WTC11 (cell line): Measurements from ENCODE around the gene MECP2. TPM values are rescaled to one million over a fixed set of nuclear protein-coding genes. Genes with fewer than 3 reads are reported as not detected.

Source experiments
- ATAC-seq: fragments of 200-7000 bp; cut with Tn5 transposase; 2 replicates; pipeline ENCODE4 v1.10.0; 2021; ENCODE audit warnings: mild to moderate bottlenecking, moderate library complexity
- CTCF ChIA-PET: fragments of 300-600 bp; sonication (Branson Sonifier 250); formaldehyde crosslinking; loops from one replicate; lab custom pipeline; 2021; ENCODE audit warnings: antibody characterized with exemption; lab: Charles Lee
- POLR2A ChIA-PET: fragments of 350-600 bp; sonication (Branson Sonifier 250); formaldehyde crosslinking; loops from one replicate; lab custom pipeline; 2021; ENCODE audit warnings: antibody characterized with exemption; lab: Charles Lee
- DNase-seq: peaks from one replicate; pipeline ENCODE4 v3.0.0; 2021; ENCODE audit warnings: low spot score
- H3K27ac Mint-ChIP-seq: 2 replicates; pipeline ENCODE4 v1.8.0; 2021; ENCODE audit warnings: mixed read lengths
- H3K27me3 Mint-ChIP-seq: 2 replicates; pipeline ENCODE4 v1.8.0; 2021; ENCODE audit warnings: low read depth, mild to moderate bottlenecking, moderate library complexity, mixed read lengths
- H3K36me3 Mint-ChIP-seq: 2 replicates; pipeline ENCODE4 v1.8.0; 2021; ENCODE audit warnings: mixed read lengths
- H3K4me1 Mint-ChIP-seq: 2 replicates; pipeline ENCODE4 v1.8.0; 2022; ENCODE audit warnings: mixed read lengths
- H3K4me3 Mint-ChIP-seq: 2 replicates; pipeline ENCODE4 v1.8.0; 2021; ENCODE audit warnings: mild to moderate bottlenecking, moderate library complexity, mixed read lengths
- H3K9me3 Mint-ChIP-seq: 2 replicates; pipeline ENCODE4 v1.8.0; 2021; ENCODE audit warnings: mixed read lengths
- CREM ChIP-seq: sonication (generic); formaldehyde crosslinking; IDR thresholded peaks from 2 replicates; pipeline ENCODE4 v1.8.1; 2022; ENCODE audit warnings: mild to moderate bottlenecking, missing genetic modification reagents, moderate library complexity
- ESRRA ChIP-seq: sonication (generic); formaldehyde crosslinking; IDR thresholded peaks from 2 replicates; pipeline ENCODE4 v1.8.1; 2022; ENCODE audit warnings: mild to moderate bottlenecking, missing genetic modification reagents, borderline replicate concordance
- FOXP1 ChIP-seq: sonication (generic); formaldehyde crosslinking; IDR thresholded peaks from 2 replicates; pipeline ENCODE4 v1.8.0; 2022; ENCODE audit warnings: missing genetic modification reagents, mild to moderate bottlenecking, moderate library complexity, borderline replicate concordance
- GABPB1 ChIP-seq: sonication (generic); formaldehyde crosslinking; IDR thresholded peaks from 2 replicates; pipeline ENCODE4 v1.8.1; 2023; ENCODE audit warnings: mild to moderate bottlenecking, missing genetic modification reagents
- GTF2I ChIP-seq: fragments of 250-450 bp; sonication (Bioruptor Pico); conservative IDR thresholded peaks from 2 replicates; pipeline ENCODE4 v1.4.0; 2021; ENCODE audit warnings: mild to moderate bottlenecking
- NFATC4 ChIP-seq: fragments of 250-450 bp; sonication (Bioruptor Pico); IDR thresholded peaks from 2 replicates; pipeline ENCODE4 v1.9.0; 2021; ENCODE audit warnings: mild to moderate bottlenecking
- SMAD4 ChIP-seq: sonication (generic); formaldehyde crosslinking; IDR thresholded peaks from 2 replicates; pipeline ENCODE4 v1.8.0; 2022; ENCODE audit warnings: mild to moderate bottlenecking, missing genetic modification reagents
- TEAD4 ChIP-seq: sonication (generic); formaldehyde crosslinking; IDR thresholded peaks from 2 replicates; pipeline ENCODE4 v1.8.0; 2022; ENCODE audit warnings: mild to moderate bottlenecking, missing genetic modification reagents
- ZBTB21 ChIP-seq: sonication (generic); formaldehyde crosslinking; IDR thresholded peaks from 2 replicates; pipeline ENCODE4 v1.8.1; 2023; ENCODE audit warnings: mild to moderate bottlenecking, missing genetic modification reagents, borderline replicate concordance
- ZNF121 ChIP-seq: sonication (generic); formaldehyde crosslinking; IDR thresholded peaks from 2 replicates; pipeline ENCODE4 v1.8.0; 2023; ENCODE audit warnings: missing genetic modification reagents
- ZNF317 ChIP-seq: sonication (generic); formaldehyde crosslinking; IDR thresholded peaks from 2 replicates; pipeline ENCODE4 v1.8.1; 2023; ENCODE audit warnings: low read depth, mild to moderate bottlenecking, moderate library complexity, missing genetic modification reagents, borderline replicate concordance
- ZNF423 ChIP-seq: fragments of 250-450 bp; sonication (Bioruptor Pico); IDR thresholded peaks from 2 replicates; pipeline ENCODE4 v2.1.2; 2022; ENCODE audit warnings: mild to moderate bottlenecking, moderate library complexity
- total RNA-seq: library from RNA; stranded (reverse); gene quantifications from 3 replicates; pipeline ENCODE4 v1.2.3, GENCODE V29; 2021
- TF ChIP-seq, protein P1 (sequence below): sonication (generic); formaldehyde crosslinking; IDR thresholded peaks from 2 replicates; pipeline ENCODE4 v1.8.0; 2023; ENCODE audit warnings: missing genetic modification reagents, mild to moderate bottlenecking, borderline replicate concordance
- TF ChIP-seq, protein P2 (sequence below): sonication (generic); formaldehyde crosslinking; IDR thresholded peaks from 2 replicates; pipeline ENCODE4 v1.8.1; 2022; ENCODE audit warnings: mild to moderate bottlenecking, missing genetic modification reagents, moderate library complexity, borderline replicate concordance
- TF ChIP-seq, protein P3 (sequence below): fragments of 200-600 bp; IDR thresholded peaks from 2 replicates; pipeline ENCODE4 v1.8.0; 2022; ENCODE audit warnings: antibody characterized with exemption
- TF ChIP-seq, protein P4 (sequence below): fragments of 250-450 bp; sonication (Bioruptor Pico); IDR thresholded peaks from 2 replicates; pipeline ENCODE4 v1.9.0; 2021; ENCODE audit warnings: moderate library complexity, mild to moderate bottlenecking, inconsistent platforms, borderline replicate concordance
- TF ChIP-seq, protein P5 (sequence below): fragments of 250-450 bp; sonication (Bioruptor Pico); IDR thresholded peaks from 2 replicates; pipeline ENCODE4 v1.9.0; 2021; ENCODE audit warnings: mild to moderate bottlenecking
- TF ChIP-seq, protein P6 (sequence below): sonication (generic); formaldehyde crosslinking; IDR thresholded peaks from 2 replicates; pipeline ENCODE4 v1.8.1; 2022; ENCODE audit warnings: low read depth, missing genetic modification reagents, borderline replicate concordance
- TF ChIP-seq, protein P7 (sequence below): sonication (generic); formaldehyde crosslinking; IDR thresholded peaks from 2 replicates; pipeline ENCODE4 v1.8.0; 2022; ENCODE audit warnings: missing genetic modification reagents
- TF ChIP-seq, protein P8 (sequence below): fragments of 250-450 bp; sonication (Bioruptor Pico); IDR thresholded peaks from 2 replicates; pipeline ENCODE4 v1.9.0; 2021; ENCODE audit warnings: mild to moderate bottlenecking, borderline replicate concordance

MECP2 gene
- total RNA-seq, 1 experiment from 2014 or later: 28.7 TPM

DNA sequence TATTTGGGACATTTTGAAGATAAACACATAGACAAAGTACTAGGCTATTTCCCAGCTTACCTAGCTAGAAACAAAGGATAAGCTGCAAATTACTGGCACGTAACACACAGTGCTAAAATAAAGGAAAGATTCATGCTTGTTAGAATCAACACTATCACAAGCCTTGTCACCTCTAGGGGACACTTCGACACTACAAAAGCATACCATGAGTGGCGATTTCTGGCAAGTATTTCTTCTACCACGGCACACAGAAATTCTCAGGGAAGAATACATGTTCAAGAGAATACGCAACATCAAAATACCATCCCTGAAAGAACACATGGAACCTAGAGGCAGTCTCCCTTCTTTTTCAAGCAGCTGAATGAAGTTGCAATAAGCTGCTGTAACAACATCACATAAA lies 5.1 kb downstream of the MECP2 start:
- ChIA-PET CTCF (interaction anchor here (1.3 to 2.0 kb wide), 2 partner anchors 45 to 79 kb away, joined by 3 to 8 read pairs; no protein-coding TSS in a partner anchor), POLR2A (no interaction called here)
- Mint-ChIP-seq H3K4me3 (no peak overlapping the region), H3K4me1 (peaks cover 55% of the 10 kb centered on the region), H3K36me3 (peaks cover 10% of the 10 kb centered on the region), H3K9me3 (no peaks in the 10 kb centered on the region)
- DNase-seq: no peak
- TF ChIP-seq, protein P1, sequence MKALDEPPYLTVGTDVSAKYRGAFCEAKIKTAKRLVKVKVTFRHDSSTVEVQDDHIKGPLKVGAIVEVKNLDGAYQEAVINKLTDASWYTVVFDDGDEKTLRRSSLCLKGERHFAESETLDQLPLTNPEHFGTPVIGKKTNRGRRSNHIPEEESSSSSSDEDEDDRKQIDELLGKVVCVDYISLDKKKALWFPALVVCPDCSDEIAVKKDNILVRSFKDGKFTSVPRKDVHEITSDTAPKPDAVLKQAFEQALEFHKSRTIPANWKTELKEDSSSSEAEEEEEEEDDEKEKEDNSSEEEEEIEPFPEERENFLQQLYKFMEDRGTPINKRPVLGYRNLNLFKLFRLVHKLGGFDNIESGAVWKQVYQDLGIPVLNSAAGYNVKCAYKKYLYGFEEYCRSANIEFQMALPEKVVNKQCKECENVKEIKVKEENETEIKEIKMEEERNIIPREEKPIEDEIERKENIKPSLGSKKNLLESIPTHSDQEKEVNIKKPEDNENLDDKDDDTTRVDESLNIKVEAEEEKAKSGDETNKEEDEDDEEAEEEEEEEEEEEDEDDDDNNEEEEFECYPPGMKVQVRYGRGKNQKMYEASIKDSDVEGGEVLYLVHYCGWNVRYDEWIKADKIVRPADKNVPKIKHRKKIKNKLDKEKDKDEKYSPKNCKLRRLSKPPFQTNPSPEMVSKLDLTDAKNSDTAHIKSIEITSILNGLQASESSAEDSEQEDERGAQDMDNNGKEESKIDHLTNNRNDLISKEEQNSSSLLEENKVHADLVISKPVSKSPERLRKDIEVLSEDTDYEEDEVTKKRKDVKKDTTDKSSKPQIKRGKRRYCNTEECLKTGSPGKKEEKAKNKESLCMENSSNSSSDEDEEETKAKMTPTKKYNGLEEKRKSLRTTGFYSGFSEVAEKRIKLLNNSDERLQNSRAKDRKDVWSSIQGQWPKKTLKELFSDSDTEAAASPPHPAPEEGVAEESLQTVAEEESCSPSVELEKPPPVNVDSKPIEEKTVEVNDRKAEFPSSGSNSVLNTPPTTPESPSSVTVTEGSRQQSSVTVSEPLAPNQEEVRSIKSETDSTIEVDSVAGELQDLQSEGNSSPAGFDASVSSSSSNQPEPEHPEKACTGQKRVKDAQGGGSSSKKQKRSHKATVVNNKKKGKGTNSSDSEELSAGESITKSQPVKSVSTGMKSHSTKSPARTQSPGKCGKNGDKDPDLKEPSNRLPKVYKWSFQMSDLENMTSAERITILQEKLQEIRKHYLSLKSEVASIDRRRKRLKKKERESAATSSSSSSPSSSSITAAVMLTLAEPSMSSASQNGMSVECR (CRISPR knock-in tag): no peak
- no peak for TF ChIP-seq CREM (CRISPR knock-in tag)
- no peak for TF ChIP-seq ZNF317 (CRISPR knock-in tag)
- no peak for TF ChIP-seq GTF2I (CRISPR knock-in tag)
- TF ChIP-seq FOXP1: no peak
- TF ChIP-seq, protein P2, sequence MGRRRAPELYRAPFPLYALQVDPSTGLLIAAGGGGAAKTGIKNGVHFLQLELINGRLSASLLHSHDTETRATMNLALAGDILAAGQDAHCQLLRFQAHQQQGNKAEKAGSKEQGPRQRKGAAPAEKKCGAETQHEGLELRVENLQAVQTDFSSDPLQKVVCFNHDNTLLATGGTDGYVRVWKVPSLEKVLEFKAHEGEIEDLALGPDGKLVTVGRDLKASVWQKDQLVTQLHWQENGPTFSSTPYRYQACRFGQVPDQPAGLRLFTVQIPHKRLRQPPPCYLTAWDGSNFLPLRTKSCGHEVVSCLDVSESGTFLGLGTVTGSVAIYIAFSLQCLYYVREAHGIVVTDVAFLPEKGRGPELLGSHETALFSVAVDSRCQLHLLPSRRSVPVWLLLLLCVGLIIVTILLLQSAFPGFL: no peak
- TF ChIP-seq, protein P3, sequence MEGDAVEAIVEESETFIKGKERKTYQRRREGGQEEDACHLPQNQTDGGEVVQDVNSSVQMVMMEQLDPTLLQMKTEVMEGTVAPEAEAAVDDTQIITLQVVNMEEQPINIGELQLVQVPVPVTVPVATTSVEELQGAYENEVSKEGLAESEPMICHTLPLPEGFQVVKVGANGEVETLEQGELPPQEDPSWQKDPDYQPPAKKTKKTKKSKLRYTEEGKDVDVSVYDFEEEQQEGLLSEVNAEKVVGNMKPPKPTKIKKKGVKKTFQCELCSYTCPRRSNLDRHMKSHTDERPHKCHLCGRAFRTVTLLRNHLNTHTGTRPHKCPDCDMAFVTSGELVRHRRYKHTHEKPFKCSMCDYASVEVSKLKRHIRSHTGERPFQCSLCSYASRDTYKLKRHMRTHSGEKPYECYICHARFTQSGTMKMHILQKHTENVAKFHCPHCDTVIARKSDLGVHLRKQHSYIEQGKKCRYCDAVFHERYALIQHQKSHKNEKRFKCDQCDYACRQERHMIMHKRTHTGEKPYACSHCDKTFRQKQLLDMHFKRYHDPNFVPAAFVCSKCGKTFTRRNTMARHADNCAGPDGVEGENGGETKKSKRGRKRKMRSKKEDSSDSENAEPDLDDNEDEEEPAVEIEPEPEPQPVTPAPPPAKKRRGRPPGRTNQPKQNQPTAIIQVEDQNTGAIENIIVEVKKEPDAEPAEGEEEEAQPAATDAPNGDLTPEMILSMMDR: no peak
- no peak for TF ChIP-seq ZNF121
- TF ChIP-seq, protein P4, sequence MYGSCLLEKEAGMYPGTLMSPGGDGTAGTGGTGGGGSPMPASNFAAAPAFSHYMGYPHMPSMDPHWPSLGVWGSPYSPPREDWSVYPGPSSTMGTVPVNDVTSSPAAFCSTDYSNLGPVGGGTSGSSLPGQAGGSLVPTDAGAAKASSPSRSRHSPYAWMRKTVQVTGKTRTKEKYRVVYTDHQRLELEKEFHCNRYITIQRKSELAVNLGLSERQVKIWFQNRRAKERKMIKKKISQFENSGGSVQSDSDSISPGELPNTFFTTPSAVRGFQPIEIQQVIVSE: no peak
- TF ChIP-seq ZBTB21: no peak
- TF ChIP-seq, protein P5, sequence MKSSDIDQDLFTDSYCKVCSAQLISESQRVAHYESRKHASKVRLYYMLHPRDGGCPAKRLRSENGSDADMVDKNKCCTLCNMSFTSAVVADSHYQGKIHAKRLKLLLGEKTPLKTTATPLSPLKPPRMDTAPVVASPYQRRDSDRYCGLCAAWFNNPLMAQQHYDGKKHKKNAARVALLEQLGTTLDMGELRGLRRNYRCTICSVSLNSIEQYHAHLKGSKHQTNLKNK: no peak
- no peak for TF ChIP-seq GABPB1 (CRISPR knock-in tag)
- TF ChIP-seq NFATC4 (CRISPR knock-in tag): no peak
- TF ChIP-seq SMAD4 (CRISPR knock-in tag): no peak
- TF ChIP-seq, protein P6, sequence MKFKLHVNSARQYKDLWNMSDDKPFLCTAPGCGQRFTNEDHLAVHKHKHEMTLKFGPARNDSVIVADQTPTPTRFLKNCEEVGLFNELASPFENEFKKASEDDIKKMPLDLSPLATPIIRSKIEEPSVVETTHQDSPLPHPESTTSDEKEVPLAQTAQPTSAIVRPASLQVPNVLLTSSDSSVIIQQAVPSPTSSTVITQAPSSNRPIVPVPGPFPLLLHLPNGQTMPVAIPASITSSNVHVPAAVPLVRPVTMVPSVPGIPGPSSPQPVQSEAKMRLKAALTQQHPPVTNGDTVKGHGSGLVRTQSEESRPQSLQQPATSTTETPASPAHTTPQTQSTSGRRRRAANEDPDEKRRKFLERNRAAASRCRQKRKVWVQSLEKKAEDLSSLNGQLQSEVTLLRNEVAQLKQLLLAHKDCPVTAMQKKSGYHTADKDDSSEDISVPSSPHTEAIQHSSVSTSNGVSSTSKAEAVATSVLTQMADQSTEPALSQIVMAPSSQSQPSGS (CRISPR knock-in tag): no peak
- TF ChIP-seq, protein P7, sequence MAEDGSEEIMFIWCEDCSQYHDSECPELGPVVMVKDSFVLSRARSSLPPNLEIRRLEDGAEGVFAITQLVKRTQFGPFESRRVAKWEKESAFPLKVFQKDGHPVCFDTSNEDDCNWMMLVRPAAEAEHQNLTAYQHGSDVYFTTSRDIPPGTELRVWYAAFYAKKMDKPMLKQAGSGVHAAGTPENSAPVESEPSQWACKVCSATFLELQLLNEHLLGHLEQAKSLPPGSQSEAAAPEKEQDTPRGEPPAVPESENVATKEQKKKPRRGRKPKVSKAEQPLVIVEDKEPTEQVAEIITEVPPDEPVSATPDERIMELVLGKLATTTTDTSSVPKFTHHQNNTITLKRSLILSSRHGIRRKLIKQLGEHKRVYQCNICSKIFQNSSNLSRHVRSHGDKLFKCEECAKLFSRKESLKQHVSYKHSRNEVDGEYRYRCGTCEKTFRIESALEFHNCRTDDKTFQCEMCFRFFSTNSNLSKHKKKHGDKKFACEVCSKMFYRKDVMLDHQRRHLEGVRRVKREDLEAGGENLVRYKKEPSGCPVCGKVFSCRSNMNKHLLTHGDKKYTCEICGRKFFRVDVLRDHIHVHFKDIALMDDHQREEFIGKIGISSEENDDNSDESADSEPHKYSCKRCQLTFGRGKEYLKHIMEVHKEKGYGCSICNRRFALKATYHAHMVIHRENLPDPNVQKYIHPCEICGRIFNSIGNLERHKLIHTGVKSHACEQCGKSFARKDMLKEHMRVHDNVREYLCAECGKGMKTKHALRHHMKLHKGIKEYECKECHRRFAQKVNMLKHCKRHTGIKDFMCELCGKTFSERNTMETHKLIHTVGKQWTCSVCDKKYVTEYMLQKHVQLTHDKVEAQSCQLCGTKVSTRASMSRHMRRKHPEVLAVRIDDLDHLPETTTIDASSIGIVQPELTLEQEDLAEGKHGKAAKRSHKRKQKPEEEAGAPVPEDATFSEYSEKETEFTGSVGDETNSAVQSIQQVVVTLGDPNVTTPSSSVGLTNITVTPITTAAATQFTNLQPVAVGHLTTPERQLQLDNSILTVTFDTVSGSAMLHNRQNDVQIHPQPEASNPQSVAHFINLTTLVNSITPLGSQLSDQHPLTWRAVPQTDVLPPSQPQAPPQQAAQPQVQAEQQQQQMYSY (CRISPR knock-in tag): no peak
- TF ChIP-seq ZNF423 (CRISPR knock-in tag): no peak
- no peak for TF ChIP-seq ESRRA (CRISPR knock-in tag)
- TF ChIP-seq TEAD4 (CRISPR knock-in tag): no peak
- TF ChIP-seq, protein P8, sequence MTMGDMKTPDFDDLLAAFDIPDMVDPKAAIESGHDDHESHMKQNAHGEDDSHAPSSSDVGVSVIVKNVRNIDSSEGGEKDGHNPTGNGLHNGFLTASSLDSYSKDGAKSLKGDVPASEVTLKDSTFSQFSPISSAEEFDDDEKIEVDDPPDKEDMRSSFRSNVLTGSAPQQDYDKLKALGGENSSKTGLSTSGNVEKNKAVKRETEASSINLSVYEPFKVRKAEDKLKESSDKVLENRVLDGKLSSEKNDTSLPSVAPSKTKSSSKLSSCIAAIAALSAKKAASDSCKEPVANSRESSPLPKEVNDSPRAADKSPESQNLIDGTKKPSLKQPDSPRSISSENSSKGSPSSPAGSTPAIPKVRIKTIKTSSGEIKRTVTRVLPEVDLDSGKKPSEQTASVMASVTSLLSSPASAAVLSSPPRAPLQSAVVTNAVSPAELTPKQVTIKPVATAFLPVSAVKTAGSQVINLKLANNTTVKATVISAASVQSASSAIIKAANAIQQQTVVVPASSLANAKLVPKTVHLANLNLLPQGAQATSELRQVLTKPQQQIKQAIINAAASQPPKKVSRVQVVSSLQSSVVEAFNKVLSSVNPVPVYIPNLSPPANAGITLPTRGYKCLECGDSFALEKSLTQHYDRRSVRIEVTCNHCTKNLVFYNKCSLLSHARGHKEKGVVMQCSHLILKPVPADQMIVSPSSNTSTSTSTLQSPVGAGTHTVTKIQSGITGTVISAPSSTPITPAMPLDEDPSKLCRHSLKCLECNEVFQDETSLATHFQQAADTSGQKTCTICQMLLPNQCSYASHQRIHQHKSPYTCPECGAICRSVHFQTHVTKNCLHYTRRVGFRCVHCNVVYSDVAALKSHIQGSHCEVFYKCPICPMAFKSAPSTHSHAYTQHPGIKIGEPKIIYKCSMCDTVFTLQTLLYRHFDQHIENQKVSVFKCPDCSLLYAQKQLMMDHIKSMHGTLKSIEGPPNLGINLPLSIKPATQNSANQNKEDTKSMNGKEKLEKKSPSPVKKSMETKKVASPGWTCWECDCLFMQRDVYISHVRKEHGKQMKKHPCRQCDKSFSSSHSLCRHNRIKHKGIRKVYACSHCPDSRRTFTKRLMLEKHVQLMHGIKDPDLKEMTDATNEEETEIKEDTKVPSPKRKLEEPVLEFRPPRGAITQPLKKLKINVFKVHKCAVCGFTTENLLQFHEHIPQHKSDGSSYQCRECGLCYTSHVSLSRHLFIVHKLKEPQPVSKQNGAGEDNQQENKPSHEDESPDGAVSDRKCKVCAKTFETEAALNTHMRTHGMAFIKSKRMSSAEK: no peak
- TF ChIP-seq, all 79 proteins: peak for 0
- no peaks in the 10 kb centered on the region for H3K27me3 Mint-ChIP-seq
- ATAC-seq: no peak
- peak overlapping the region; percentile 63; the same call in 1 of the 2 replicates for H3K27ac Mint-ChIP-seq
